NOMO-1 treated with dmso at 0.1 percent for 144 hours (cell line): Measurements from ENCODE around the gene LETM1.

Experiments
- DNase-seq: peaks from one replicate; lab custom pipeline; 2025; ENCODE audit not compliant: unreplicated experiment; lab: John Stamatoyannopoulos, UW

LETM1 gene

GRCh38 chr4:1856071-1856942 is at the start of gene LETM1:
Gene LETM1, minus strand, starts transcription at chr4:1856156. Its CDS starts 206 bp downstream, at chr4:1855950.
- DNase-seq: peak; percentile 91

GRCh38 chr4:1904042-1904441 is 48.1 kb upstream of the LETM1 start:
- DNase-seq: no peak

GRCh38 chr4:1903035-1903434 is 47.1 kb upstream of the LETM1 start:
- no peak for DNase-seq

GRCh38 chr4:1902243-1902642 is 46.3 kb upstream of the LETM1 start:
- DNase-seq: no peak

- no peak for DNase-seq
Measured at GRCh38 chr4:1901127-1901526, 45.2 kb upstream of the LETM1 start.

GRCh38 chr4:1900624-1901023 is 44.7 kb upstream of the LETM1 start:
- DNase-seq: no peak

- no peak for DNase-seq
Measured at GRCh38 chr4:1900087-1900433, 44.1 kb upstream of the LETM1 start.

GRCh38 chr4:1899149-1900086 is 43.5 kb upstream of the LETM1 start:
- DNase-seq: peak; percentile 25

- DNase-seq: no peak
Measured at GRCh38 chr4:1898681-1899080, 42.7 kb upstream of the LETM1 start.

GRCh38 chr4:1898007-1898406 is 42.1 kb upstream of the LETM1 start:
- DNase-seq: no peak

- no peak for DNase-seq
Measured at GRCh38 chr4:1896658-1896991, 40.7 kb upstream of the LETM1 start.

GRCh38 chr4:1895971-1896657 is 40.2 kb upstream of the LETM1 start:
- no peak for DNase-seq

GRCh38 chr4:1890979-1891570 is 35.1 kb upstream of the LETM1 start:
- no peak for DNase-seq

GRCh38 chr4:1887052-1887451 is 31.1 kb upstream of the LETM1 start:
- DNase-seq: no peak

GRCh38 chr4:1885414-1885813 is 29.5 kb upstream of the LETM1 start:
- DNase-seq: no peak

GRCh38 chr4:1883583-1883982 is 27.6 kb upstream of the LETM1 start:
- no peak for DNase-seq

GRCh38 chr4:1882850-1883271 is 26.9 kb upstream of the LETM1 start:
- no peak for DNase-seq

GRCh38 chr4:1880332-1880731 is 24.4 kb upstream of the LETM1 start:
- DNase-seq: no peak

GRCh38 chr4:1879485-1879884 is 23.5 kb upstream of the LETM1 start:
- DNase-seq: no peak

GRCh38 chr4:1874201-1874600 is 18.2 kb upstream of the LETM1 start:
- no peak for DNase-seq

- DNase-seq: no peak
Measured at GRCh38 chr4:1873776-1874175, 17.8 kb upstream of the LETM1 start.
